ENCODE measurements around the gene SNPH. TPM values are rescaled to one million over a fixed set of nuclear protein-coding genes. Genes with fewer than 3 reads are reported as not detected.
A peak's percentile ranks its signal among the peaks of the same experiment; 100 is the strongest.

SNPH gene
- total and polyA plus RNA-seq, 4 donors = 0.04 to 0.50 (median 0.21) TPM

- Histone ChIP-seq H3K9me3 (ENCODE audit: control insufficient read depth in 4 of 4, low read length in 3 of 4) (no peaks in the 10 kb centered on the region), H3K27me3 (ENCODE audit: control insufficient read depth in 4 of 4, insufficient read depth in 4 of 4, low read length in 3 of 4) (no peaks in the 10 kb centered on the region), H3K27ac (ENCODE audit: low read depth in 1 of 2, low read length in 2 of 2) (peak overlapping the region; percentile 100), H3K9ac (ENCODE audit: low read depth in 1 of 2, low read length in 2 of 2) (peak overlapping the region; percentile 100), H3K4me1 (ENCODE audit: control insufficient read depth in 4 of 4, insufficient read depth in 4 of 4, low read length in 3 of 4) (peaks cover 15 to 51% (median 34%) of the 10 kb centered on the region in 4 donors), H3K4me3 (ENCODE audit: low read depth in 1 of 3, low read length in 3 of 3) (peak overlapping the region; percentile 68 to 88 (median 78)), H3K36me3 (ENCODE audit: control insufficient read depth in 4 of 4, insufficient read depth in 3 of 4, low read depth in 1 of 4, low read length in 3 of 4) (no peaks in the 10 kb centered on the region)
- peak; percentile 89 for TF ChIP-seq SP1 (IDR thresholded peaks at IDR 0.05)
- TF ChIP-seq YY1 (IDR thresholded peaks at IDR 0.05) = peak; percentile 99
- peak; percentile 89 for TF ChIP-seq TAF1 (conservative IDR thresholded peaks at IDR 0.05)
- TF ChIP-seq FOXA2 (IDR thresholded peaks at IDR 0.05) = no peak
- peak in 1 of 2 donors; percentile 65 for TF ChIP-seq GABPA (IDR thresholded peaks at IDR 0.05 in 1 of 2, conservative IDR thresholded peaks at IDR 0.05 in 1 of 2)
- peak; percentile 74 for TF ChIP-seq NR2F2 (IDR thresholded peaks at IDR 0.05)
- TF ChIP-seq ATF3 (IDR thresholded peaks at IDR 0.05) = peak; percentile 60
- peak; percentile 28 for TF ChIP-seq CTCF (IDR thresholded peaks at IDR 0.05; ENCODE audit: low read depth, low read length, missing input control)
- peak; percentile 81 for TF ChIP-seq MAX (IDR thresholded peaks at IDR 0.05)
- TF ChIP-seq HNF4G (IDR thresholded peaks at IDR 0.05) = no peak
- peak in 1 of 2 donors; percentile 52 for TF ChIP-seq RAD21 (IDR thresholded peaks at IDR 0.05)
- TF ChIP-seq, protein P1, sequence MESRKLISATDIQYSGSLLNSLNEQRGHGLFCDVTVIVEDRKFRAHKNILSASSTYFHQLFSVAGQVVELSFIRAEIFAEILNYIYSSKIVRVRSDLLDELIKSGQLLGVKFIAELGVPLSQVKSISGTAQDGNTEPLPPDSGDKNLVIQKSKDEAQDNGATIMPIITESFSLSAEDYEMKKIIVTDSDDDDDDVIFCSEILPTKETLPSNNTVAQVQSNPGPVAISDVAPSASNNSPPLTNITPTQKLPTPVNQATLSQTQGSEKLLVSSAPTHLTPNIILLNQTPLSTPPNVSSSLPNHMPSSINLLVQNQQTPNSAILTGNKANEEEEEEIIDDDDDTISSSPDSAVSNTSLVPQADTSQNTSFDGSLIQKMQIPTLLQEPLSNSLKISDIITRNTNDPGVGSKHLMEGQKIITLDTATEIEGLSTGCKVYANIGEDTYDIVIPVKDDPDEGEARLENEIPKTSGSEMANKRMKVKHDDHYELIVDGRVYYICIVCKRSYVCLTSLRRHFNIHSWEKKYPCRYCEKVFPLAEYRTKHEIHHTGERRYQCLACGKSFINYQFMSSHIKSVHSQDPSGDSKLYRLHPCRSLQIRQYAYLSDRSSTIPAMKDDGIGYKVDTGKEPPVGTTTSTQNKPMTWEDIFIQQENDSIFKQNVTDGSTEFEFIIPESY (IDR thresholded peaks at IDR 0.05) = peak; percentile 21
- peak; percentile 92 to 95 for TF ChIP-seq RXRA (IDR thresholded peaks at IDR 0.05)
- peak; percentile 82 for TF ChIP-seq EGR1 (IDR thresholded peaks at IDR 0.05; ENCODE audit: low read depth in 2 of 2)
- TF ChIP-seq JUND (IDR thresholded peaks at IDR 0.05) = peak; percentile 74 to 78
- peak; percentile 80 for TF ChIP-seq REST (IDR thresholded peaks at IDR 0.05)
- no peak for TF ChIP-seq FOXA1 (IDR thresholded peaks at IDR 0.05)
- peak; percentile 3 to 44 for TF ChIP-seq HNF4A (conservative IDR thresholded peaks at IDR 0.05)
- DNase-seq (ENCODE audit: low spot score) = peak; percentile 98
- WGBS = under 1% methylated on average over 56 of the region's 56 CpGs
These were observed 59.3 kb downstream of the SNPH start for GRCh38 chr20:1325173-1326030.

Data from liver (tissue), 9 donors.